UCSD-AML1 (cell line): ENCODE results near the gene PEG3.

ENCODE experiments used
- DNase-seq: peaks from one replicate; lab custom pipeline; 2025; ENCODE audit not compliant: unreplicated experiment; lab: John Stamatoyannopoulos, UW

PEG3 gene

GRCh38 chr19:56811480-56811879, 29.0 kb downstream of the PEG3 start:
- no peak for DNase-seq

GRCh38 chr19:56810260-56810659, 30.3 kb downstream of the PEG3 start:
- no peak for DNase-seq

- no peak for DNase-seq
Observed at GRCh38 chr19:56808717-56809392, 31.7 kb downstream of the PEG3 start.

- no peak for DNase-seq
Observed at GRCh38 chr19:56806639-56807038, 33.9 kb downstream of the PEG3 start.
